ENCODE data around the gene ZMYND11. TPM values are rescaled to one million over a fixed set of nuclear protein-coding genes. Genes with fewer than 3 reads are reported as not detected.

The ZMYND11 gene
- total and polyA plus RNA-seq, 8 donors: 20.5 to 51.4 (median 38.6) TPM

GRCh38 chr10:282294-283139 lies 147.3 kb downstream of the ZMYND11 start:
- FAIRE-seq (no peak), ATAC-seq (no peak), DNase-seq (no peak)
- Histone ChIP-seq H3K9me3 (no peaks in the 10 kb centered on the region), H3K27me3 (no peaks in the 10 kb centered on the region), H3K4me3 (no peak overlapping the region), H3K27ac (no peak overlapping the region), H3K4me1 (no peaks in the 10 kb centered on the region), H3K36me3 (peaks cover 0 to 18% (median 0%) of the 10 kb centered on the region in 3 donors)
- intact Hi-C loops (cut with DNase I): no loop called here
- WGBS, 2 donors: 82 to 84% methylated on average over 7 of the region's 7 CpGs
- no peak for TF ChIP-seq CTCF (IDR thresholded peaks at IDR 0.05)

DNA sequence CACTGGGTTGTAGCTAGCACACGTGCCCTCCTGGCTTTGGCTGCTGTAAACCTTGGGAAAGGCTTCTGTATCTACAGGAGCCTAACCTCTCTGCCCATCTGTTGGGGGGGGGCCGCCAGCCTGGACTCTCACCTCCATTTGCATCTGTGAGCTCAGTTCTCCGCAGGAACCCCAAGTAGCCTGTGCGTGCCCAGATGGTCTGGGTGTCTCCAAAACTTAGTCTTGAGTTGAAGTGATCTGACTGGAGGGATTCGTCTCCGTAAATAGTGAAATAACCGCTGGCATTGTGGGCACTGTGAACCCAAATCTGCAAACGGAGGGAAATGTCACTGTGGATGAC lies 147.9 kb downstream of the ZMYND11 start:
- intact Hi-C loops (cut with DNase I): no loop called here
- Histone ChIP-seq H3K9me3 (no peaks in the 10 kb centered on the region), H3K36me3 (peaks cover 0 to 15% (median 0%) of the 10 kb centered on the region in 3 donors), H3K4me1 (no peaks in the 10 kb centered on the region), H3K27ac (no peak overlapping the region), H3K4me3 (no peak overlapping the region), H3K27me3 (no peaks in the 10 kb centered on the region)
- DNase-seq (no peak), FAIRE-seq (no peak), ATAC-seq (no peak)
- TF ChIP-seq CTCF (IDR thresholded peaks at IDR 0.05): no peak
- WGBS, 2 donors: 92 to 95% methylated on average over 8 of the region's 8 CpGs

- no peaks in the 10 kb centered on the region for H3K27me3 ChIP-seq
- H3K9me3 ChIP-seq: no peaks in the 10 kb centered on the region
- FAIRE-seq (no peak), DNase-seq (no peak), ATAC-seq (no peak)
- no peak for TF ChIP-seq CTCF (IDR thresholded peaks at IDR 0.05)
- H3K27ac ChIP-seq: no peak overlapping the region
- no peak overlapping the region for H3K4me3 ChIP-seq
- intact Hi-C loops (cut with DNase I): no loop called here
- 90 to 95% methylated on average over 7 of the region's 7 CpGs for WGBS, 2 donors
- no peaks in the 10 kb centered on the region for H3K4me1 ChIP-seq
- H3K36me3 ChIP-seq: peaks cover 0 to 15% (median 0%) of the 10 kb centered on the region in 3 donors
These were observed 148.7 kb downstream of the ZMYND11 start for GRCh38 chr10:283916-284356.

- H3K27me3 ChIP-seq: no peaks in the 10 kb centered on the region
- intact Hi-C loops (cut with DNase I): no loop called here
- H3K9me3 ChIP-seq: no peaks in the 10 kb centered on the region
- ATAC-seq (peak in 1 of 4 donors; percentile 14), DNase-seq (peak in 1 of 6 donors; percentile 17), FAIRE-seq (no peak)
- no peak overlapping the region for H3K27ac ChIP-seq
- no peak for TF ChIP-seq CTCF (IDR thresholded peaks at IDR 0.05)
- H3K4me1 ChIP-seq: no peaks in the 10 kb centered on the region
- no peak overlapping the region for H3K4me3 ChIP-seq
- H3K36me3 ChIP-seq: peaks cover 0 to 11% (median 0%) of the 10 kb centered on the region in 3 donors
- 77 to 81% methylated on average over 15 of the region's 15 CpGs for WGBS, 2 donors
These were observed 150.0 kb downstream of the ZMYND11 start for GRCh38 chr10:285216-285615.

All from pancreas (tissue), 10 donors.